GM12878 (cell line): ENCODE results near the gene UGGT1. TPM values are rescaled to one million over a fixed set of nuclear protein-coding genes. Genes with fewer than 3 reads are reported as not detected.

Source experiments
- ATAC-seq: fragments of 200-7000 bp; cut with Tn5 transposase; 3 replicates; pipeline ENCODE4 v1.9.1; 2020; ENCODE audit warnings: mild to moderate bottlenecking, moderate library complexity
- BruUV-seq: library from RNA; stranded (reverse); fragments of 400-500 nt; replicated peaks from 2 replicates; lab custom pipeline; 2021; lab: Mats Ljungman, UMichigan
- CTCF ChIA-PET: fragments of 300-600 bp; sonication (Branson Sonifier 250); formaldehyde crosslinking; extraction: SDS; loops from one replicate; lab custom pipeline; 2021; ENCODE audit warnings: inconsistent platforms; lab: Yijun Ruan, JAX
- POLR2A ChIA-PET: fragments of 350-600 bp; formaldehyde crosslinking; extraction: SDS; loops from one replicate; lab custom pipeline; 2021; ENCODE audit warnings: inconsistent platforms; lab: Charles Lee
- RAD21 ChIA-PET: fragments of 300-600 bp; sonication (Branson Sonifier 250); formaldehyde crosslinking; loops from one replicate; lab custom pipeline; 2023; ENCODE audit warnings: antibody characterized with exemption; ENCODE audit not compliant: unreplicated experiment; lab: Charles Lee
- SMC1A ChIA-PET: fragments of 300-600 bp; sonication (Branson Sonifier 250); formaldehyde crosslinking; loops from one replicate; lab custom pipeline; 2023; ENCODE audit not compliant: unreplicated experiment, uncharacterized antibody; lab: Charles Lee
- DNase-seq: peaks from one replicate; pipeline ENCODE4 v3.0.0-alpha.2; 2011; ENCODE audit warnings: low read depth, low spot score
- FAIRE-seq: peaks from 3 replicates; lab custom pipeline; 2011; peaks lifted over from hg19 to GRCh38; lab: Jason Lieb, UNC
- H2AFZ ChIP-seq: 2 replicates; pipeline ENCODE4 v1.6.0; 2011; ENCODE audit warnings: low read depth, low read length, control low read depth; ENCODE audit not compliant: control insufficient read depth
- H3K27ac ChIP-seq: 2 replicates; pipeline ENCODE4 v1.5.1; 2011; ENCODE audit warnings: control low read depth; ENCODE audit not compliant: control insufficient read depth, insufficient read depth
- H3K27me3 ChIP-seq, 2 experiments: replicated peaks in 1 of 2; 2 replicates each; pipeline versions ENCODE4 v1.6.0 to v1.6.1; 2011; ENCODE audit warnings: low read length in 1 of 2; ENCODE audit not compliant: control insufficient read depth in 2 of 2, insufficient read depth in 2 of 2
- H3K36me3 ChIP-seq, 2 experiments: 2 replicates each; pipeline ENCODE4 v1.5.1; 2011; ENCODE audit warnings: low read length in 1 of 2; ENCODE audit not compliant: control insufficient read depth in 2 of 2, insufficient read depth in 2 of 2
- H3K4me1 ChIP-seq: 2 replicates; pipeline ENCODE4 v1.6.1; 2011; ENCODE audit warnings: mild to moderate bottlenecking, low read length, moderate library complexity, mixed read lengths; ENCODE audit not compliant: control insufficient read depth, insufficient read depth
- H3K4me2 ChIP-seq: 2 replicates; pipeline ENCODE4 v1.6.0; 2011; ENCODE audit warnings: control low read depth; ENCODE audit not compliant: control insufficient read depth, insufficient read depth
- H3K4me3 ChIP-seq: fragments of 200-600 bp; sonication (generic); 2 replicates; pipeline ENCODE4 v1.5.1; 2016
- H3K79me2 ChIP-seq: 2 replicates; pipeline ENCODE4 v1.6.0; 2011; ENCODE audit warnings: low read length; ENCODE audit not compliant: control insufficient read depth, insufficient read depth
- H3K9ac ChIP-seq: 2 replicates; pipeline ENCODE4 v1.8.0; 2011; ENCODE audit warnings: low read length, control low read depth, mixed read lengths; ENCODE audit not compliant: control insufficient read depth, insufficient read depth
- H3K9me3 ChIP-seq: replicated peaks from 3 replicates; pipeline ENCODE4 v1.5.1; 2011; ENCODE audit warnings: mild to moderate bottlenecking, low read length; ENCODE audit not compliant: control insufficient read depth, insufficient read depth
- H4K20me1 ChIP-seq: 2 replicates; pipeline ENCODE4 v1.6.0; 2011; ENCODE audit not compliant: control insufficient read depth, insufficient read depth
- CBX3 ChIP-seq: fragments of 200-600 bp; sonication (generic); IDR thresholded peaks from 2 replicates; pipeline ENCODE4 v1.6.1; 2016; ENCODE audit warnings: low read depth, borderline replicate concordance
- CHD4 ChIP-seq: fragments of 200-600 bp; sonication (generic); IDR thresholded peaks from 2 replicates; pipeline ENCODE4 v1.6.1; 2016; ENCODE audit warnings: mild to moderate bottlenecking
- HDGF ChIP-seq: fragments of 450-650 bp; IDR thresholded peaks from 2 replicates; pipeline ENCODE4 v1.6.1; 2016; ENCODE audit warnings: antibody characterized with exemption
- KAT2A ChIP-seq: conservative IDR thresholded peaks from 2 replicates; pipeline ENCODE4 v1.6.1; 2011; ENCODE audit warnings: low read depth, low read length; ENCODE audit not compliant: control insufficient read depth
- MYB ChIP-seq: fragments of 150-350 bp; IDR thresholded peaks from 2 replicates; pipeline ENCODE4 v1.6.1; 2014; ENCODE audit warnings: mild to moderate bottlenecking, low read depth, low read length, borderline replicate concordance
- RBBP5 ChIP-seq: fragments of 200-600 bp; sonication (generic); conservative IDR thresholded peaks from 2 replicates; pipeline ENCODE4 v1.6.1; 2016
- SMARCA5 ChIP-seq: fragments of 450-650 bp; IDR thresholded peaks from 2 replicates; pipeline ENCODE4 v1.6.1; 2017; ENCODE audit warnings: mild to moderate bottlenecking
- SRF ChIP-seq, 2 experiments: IDR thresholded peaks; 2 replicates each; pipeline ENCODE4 v1.6.1; 2011; ENCODE audit warnings: low read depth in 2 of 2, low read length in 2 of 2, mild to moderate bottlenecking in 1 of 2, moderate library complexity in 1 of 2
- SUZ12 ChIP-seq: fragments of 200-600 bp; sonication (generic); IDR thresholded peaks from one replicate; pipeline ENCODE4 v1.6.1; 2018; ENCODE audit warnings: antibody characterized with exemption, mild to moderate bottlenecking; ENCODE audit not compliant: unreplicated experiment
- ZSCAN29 ChIP-seq: fragments of 450-650 bp; IDR thresholded peaks from 2 replicates; pipeline ENCODE4 v1.6.1; 2017; ENCODE audit warnings: mild to moderate bottlenecking, moderate library complexity
- WGBS: methylation state at CpG from one replicate; pipeline ENCODE4 v1.1.6; 2016; ENCODE audit warnings: low lambda C conversion rate; ENCODE audit not compliant: insufficient replicate concordance, insufficient coverage; ENCODE audit errors: missing lambda C conversion rate; 5-methylcytosine and 5-hydroxymethylcytosine counted together
- in situ Hi-C: fragments of 300-500 bp; cut with MboI; formaldehyde crosslinking; loops from 9 replicates; pipeline ENCODE4 v1.14.3; 2018; ENCODE audit warnings: mixed read lengths
- intact Hi-C: fragments of 100-400 bp; cut with micrococcal nuclease; formaldehyde crosslinking; loops from one replicate; pipeline ENCODE4 v1.14.2; 2022; ENCODE audit not compliant: unreplicated experiment
- polyA plus RNA-seq, 11 experiments: library from polyadenylated mRNA; depleted of rRNA in 4 of 11; unstranded in 6 of 11; stranded (reverse) in 5 of 11; fragments of >200 nt; fragmentation: Nextera tagmentation in 4 of 11; fragmentation: Illumina TruSeq in 1 of 11; extraction: Ambion mirVana in 4 of 11; extraction: Trizol in 1 of 11; gene quantifications; 1 replicate in 1 of 11; 2 replicates in 10 of 11; pipeline versions ENCODE4 v1.2.1 to v1.2.3, GENCODE V29; 2011 to 2016; ENCODE audit warnings: inconsistent platforms in 2 of 11, missing spikeins in 2 of 11, low read depth in 1 of 11
- total RNA-seq, 4 experiments: library from RNA; depleted of rRNA in 3 of 4; stranded (reverse); fragments of >200 nt in 3 of 4; fragmentation: Illumina TruSeq in 1 of 4; extraction: Trizol in 1 of 4; gene quantifications; 2 replicates each; pipeline versions ENCODE4 v1.2.1 to v1.2.3, GENCODE V29; 2013 to 2021
- TF ChIP-seq, protein P1 (sequence below): IDR thresholded peaks from 2 replicates; pipeline ENCODE4 v1.6.1; 2011; ENCODE audit warnings: low read depth, low read length, improper control_type of control experiment, borderline replicate concordance

Gene UGGT1
- total and polyA plus RNA-seq, 10 of the 15 experiments (the other 5 are each of a cell fraction or from before 2014, with no cell fraction given) = 4.1 to 49.8 (median 28.5) TPM

GRCh38 chr2:128234613-128235012, 143.6 kb downstream of the UGGT1 start:
- RAD21 ChIA-PET = interaction anchor here (0.9 to 1.1 kb wide), 2 partner anchors 170 to 643 kb away, joined by 3 to 4 read pairs; no protein-coding TSS in a partner anchor
- CTCF ChIA-PET = interaction anchor here (0.9 to 7.0 kb wide), 5 partner anchors 9 to 643 kb away, joined by 3 to 48 read pairs (median 4); no protein-coding TSS in a partner anchor
- Histone ChIP-seq H3K27ac (no peak overlapping the region), H3K79me2 (no peaks in the 10 kb centered on the region), H3K36me3 (no peaks in the 10 kb centered on the region), H4K20me1 (no peaks in the 10 kb centered on the region), H3K9ac (no peak overlapping the region), H3K4me1 (no peaks in the 10 kb centered on the region), H3K4me3 (no peak overlapping the region), H3K4me2 (no peak overlapping the region), H3K27me3 (peaks cover 0 to 3% of the 10 kb centered on the region in 2 experiments; a peak in 1 of 4 replicates), H3K9me3 (no peaks in the 10 kb centered on the region), H2AFZ (no peak overlapping the region)
- no peak for ATAC-seq
- BruUV-seq = no TSS peak
- SMC1A ChIA-PET = interaction anchor here (1.4 kb wide), 1 partner anchor 170 kb away, joined by 4 read pairs; no protein-coding TSS in a partner anchor
- in situ Hi-C loops (loop anchor here (5.0 kb wide), 1 partner anchor 167 kb away; no protein-coding TSS in a partner anchor), intact Hi-C loops (no loop called here)
- FAIRE-seq = no peak
- no peak for DNase-seq
- no peak for TF ChIP-seq KAT2A
- TF ChIP-seq, protein P1, sequence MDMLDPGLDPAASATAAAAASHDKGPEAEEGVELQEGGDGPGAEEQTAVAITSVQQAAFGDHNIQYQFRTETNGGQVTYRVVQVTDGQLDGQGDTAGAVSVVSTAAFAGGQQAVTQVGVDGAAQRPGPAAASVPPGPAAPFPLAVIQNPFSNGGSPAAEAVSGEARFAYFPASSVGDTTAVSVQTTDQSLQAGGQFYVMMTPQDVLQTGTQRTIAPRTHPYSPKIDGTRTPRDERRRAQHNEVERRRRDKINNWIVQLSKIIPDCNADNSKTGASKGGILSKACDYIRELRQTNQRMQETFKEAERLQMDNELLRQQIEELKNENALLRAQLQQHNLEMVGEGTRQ = no peak
- no peak for TF ChIP-seq RBBP5
- TF ChIP-seq SUZ12 = no peak
- TF ChIP-seq ZSCAN29 = no peak
- no peak for TF ChIP-seq SMARCA5
- TF ChIP-seq CHD4 = no peak
- TF ChIP-seq CBX3 = no peak
- TF ChIP-seq MYB = no peak
- TF ChIP-seq SRF (IDR thresholded peaks at IDR 0.05; ENCODE audit: low read depth in 2 of 2, low read length in 2 of 2) = no peak
- no peak for TF ChIP-seq HDGF
- POLR2A ChIA-PET = interaction anchor here (0.6 kb wide), 1 partner anchor 83 kb away, joined by 5 read pairs; no protein-coding TSS in a partner anchor
- 22% methylated on average over 5 of the region's 5 CpGs for WGBS
